ENCODE results near the gene CPT1C. TPM values are rescaled to one million over a fixed set of nuclear protein-coding genes. Genes with fewer than 3 reads are reported as not detected.

Gene CPT1C
- total and polyA plus RNA-seq, 2 donors (not counting 1 experiment from before 2014, with no cell fraction given) = 0.30 to 1.7 TPM

DNA sequence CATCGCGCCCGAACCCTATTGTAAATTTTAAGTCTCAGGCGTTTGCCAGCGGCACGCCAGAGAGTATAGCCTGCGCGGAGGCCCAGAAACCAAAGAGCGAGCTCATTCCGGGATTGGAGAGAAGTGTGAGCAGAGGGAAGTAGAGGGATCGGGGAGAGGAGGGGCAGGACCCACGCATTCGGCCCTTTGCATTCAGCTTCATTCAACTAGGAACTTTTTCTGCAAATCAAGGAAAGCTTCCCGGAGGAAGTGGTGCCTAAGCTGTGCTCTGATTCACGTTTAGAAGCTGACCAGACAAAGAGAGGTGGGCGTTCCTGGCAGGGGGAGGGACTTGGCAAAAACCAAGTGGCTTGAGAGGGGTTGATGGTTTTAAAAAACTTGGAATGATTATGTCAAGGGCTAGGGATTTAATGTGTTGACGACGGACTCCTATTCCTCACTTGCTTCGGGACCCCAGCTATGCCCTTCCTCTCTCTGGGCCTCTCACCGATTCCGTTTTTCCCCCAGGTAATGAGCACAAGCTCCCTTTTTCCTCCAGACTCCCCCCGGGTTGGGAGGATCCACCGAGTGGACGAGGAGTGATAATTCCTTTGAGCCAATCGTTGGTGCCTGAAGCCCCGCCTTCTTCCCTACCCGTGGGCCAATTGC is 14.7 kb upstream of the CPT1C start:
- 2% methylated on average over 26 of the region's 27 CpGs for WGBS (ENCODE audit: insufficient coverage)
- Histone ChIP-seq H3K36me3 (replicated peaks in 1 of 2; ENCODE audit: control extremely low read depth in 1 of 2, control insufficient read depth in 1 of 2, extremely low read depth in 1 of 2, insufficient read depth in 2 of 2, low read length in 1 of 2) (peaks cover 0 to 11% of the 10 kb centered on the region in 2 experiments), H2AFZ (ENCODE audit: insufficient read depth, low read depth, low read length, poor library complexity, severe bottlenecking) (peak overlapping the region; percentile 86), H3K4me2 (replicated peaks; ENCODE audit: low read depth, low read length, poor library complexity, severe bottlenecking) (peak overlapping the region; percentile 87), H3K9ac (ENCODE audit: low read length) (peak overlapping the region; percentile 92), H4K20me1 (ENCODE audit: control insufficient read depth, insufficient read depth, low read length, poor library complexity, severe bottlenecking) (peaks cover 39% of the 10 kb centered on the region), H3K4me3 (ENCODE audit: control extremely low read depth in 1 of 5, extremely low read depth in 1 of 5, insufficient read depth in 1 of 5, low read depth in 2 of 5, low read length in 4 of 5) (peak overlapping the region; percentile 76 to 98 (median 94)), H3K27me3 (replicated peaks in 1 of 4; ENCODE audit: control extremely low read depth in 1 of 4, control insufficient read depth in 3 of 4, insufficient read depth in 4 of 4, low read length in 3 of 4) (no peaks in the 10 kb centered on the region), H3K27ac (ENCODE audit: low read length in 2 of 2) (peak overlapping the region; percentile 93 to 98), H3K4me1 (ENCODE audit: control insufficient read depth in 2 of 2, insufficient read depth in 2 of 2, low read length in 2 of 2) (peaks cover 42 to 80% of the 10 kb centered on the region in 2 donors), H3K79me2 (ENCODE audit: control insufficient read depth, insufficient read depth, low read length) (peaks cover 41% of the 10 kb centered on the region), H3K9me3 (ENCODE audit: control extremely low read depth in 1 of 3, control insufficient read depth in 2 of 3, insufficient read depth in 1 of 3, low read length in 2 of 3) (peaks cover 0 to 5% (median 0%) of the 10 kb centered on the region in 3 donors)
- TF ChIP-seq EZH2 (IDR thresholded peaks at IDR 0.05; ENCODE audit: borderline replicate concordance, insufficient read depth, low read depth, low read length, poor library complexity, severe bottlenecking) (no peak), CTCF (IDR thresholded peaks at IDR 0.05) (no peak)
- CTCF ChIA-PET = interaction anchor here (0.6 to 6.5 kb wide), 19 partner anchors 9 to 223 kb away, joined by 3 to 50 read pairs (median 5); partner anchors contain the start of genes ALDH16A1, BCL2L12, IRF3 and NOSIP
- Mint-ChIP-seq H3K4me1 (peaks cover 66% of the 10 kb centered on the region), H3K27ac (peak overlapping the region; percentile 96), H3K4me3 (peak overlapping the region; percentile 100), H3K9me3 (ENCODE audit: insufficient read depth) (no peaks in the 10 kb centered on the region), H3K27me3 (no peaks in the 10 kb centered on the region)
- intact Hi-C loops (cut with micrococcal nuclease) = loop anchor here (1.0 to 10.0 kb wide), 9 partner anchors 11 to 591 kb away; partner anchors contain the start of genes AKT1S1, ALDH16A1, BCL2L12 and C19orf73
- ATAC-seq (ENCODE audit: low read depth) (peak; percentile 8), DNase-seq (no peak)
- POLR2A ChIA-PET = interaction anchor here (0.6 to 6.7 kb wide), 18 partner anchors 9 to 339 kb away, joined by 3 to 53 read pairs (median 4); partner anchors contain the start of genes ALDH16A1, BCL2L12, FLT3LG and IRF3
